Fibroblast of lung (primary cell): ENCODE data around the gene SH2D1B. TPM values are rescaled to one million over a fixed set of nuclear protein-coding genes. Genes with fewer than 3 reads are reported as not detected.
A peak's percentile ranks its signal among the peaks of the same experiment; 100 is the strongest.

Source experiments
- DNase-seq, 2 donors: peaks; one replicate each; pipeline versions ENCODE4 v3.0.0 to v3.0.0-alpha.2; 2010; ENCODE audit warnings: low read depth in 2 of 2
- H2AFZ ChIP-seq: 2 replicates; pipeline ENCODE4 v1.5.1; 2012; ENCODE audit warnings: low read length, control low read depth, inconsistent platforms
- H3K27ac ChIP-seq: 2 replicates; pipeline ENCODE4 v1.5.1; 2011; ENCODE audit warnings: low read length, control low read depth; ENCODE audit not compliant: insufficient read depth
- H3K27me3 ChIP-seq: 2 replicates; pipeline ENCODE4 v1.5.1; 2011; ENCODE audit warnings: mild to moderate bottlenecking, low read length; ENCODE audit not compliant: control insufficient read depth, insufficient read depth
- H3K36me3 ChIP-seq: 2 replicates; pipeline ENCODE4 v1.5.1; 2011; ENCODE audit warnings: low read length; ENCODE audit not compliant: control insufficient read depth, insufficient read depth
- H3K4me1 ChIP-seq: 2 replicates; pipeline ENCODE4 v1.5.1; 2011; ENCODE audit warnings: low read length; ENCODE audit not compliant: control insufficient read depth, insufficient read depth; ENCODE audit errors: extremely low read depth
- H3K4me2 ChIP-seq: 2 replicates; pipeline ENCODE4 v1.5.1; 2011; ENCODE audit warnings: low read length, control low read depth; ENCODE audit not compliant: insufficient read depth; ENCODE audit errors: extremely low read depth
- H3K4me3 ChIP-seq, 4 experiments: fragments of 200-600 bp in 1 of 4; sonication (generic) in 1 of 4; replicated peaks in 1 of 4; 2 replicates each; pipeline ENCODE4 v1.5.1; 2011 to 2016; ENCODE audit warnings: low read length in 4 of 4, low read depth in 3 of 4, mild to moderate bottlenecking in 3 of 4, control low read depth in 2 of 4, inconsistent platforms in 1 of 4, mixed read lengths in 1 of 4; ENCODE audit not compliant: insufficient read depth in 1 of 4; ENCODE audit errors: control extremely low read depth in 1 of 4
- H3K79me2 ChIP-seq: 2 replicates; pipeline ENCODE4 v1.5.1; 2012; ENCODE audit warnings: mild to moderate bottlenecking, low read length, inconsistent platforms; ENCODE audit not compliant: control insufficient read depth, insufficient read depth
- H3K9ac ChIP-seq: 2 replicates; pipeline ENCODE4 v1.5.1; 2011; ENCODE audit warnings: mild to moderate bottlenecking, low read length, control low read depth; ENCODE audit not compliant: insufficient read depth
- H3K9me3 ChIP-seq: 2 replicates; pipeline ENCODE4 v1.5.1; 2012; ENCODE audit warnings: low read depth, low read length; ENCODE audit not compliant: control insufficient read depth, insufficient read depth
- H4K20me1 ChIP-seq: 2 replicates; pipeline ENCODE4 v1.5.1; 2011; ENCODE audit warnings: low read length; ENCODE audit not compliant: control insufficient read depth, insufficient read depth; ENCODE audit errors: extremely low read depth
- CTCF ChIP-seq, 2 donors: IDR thresholded peaks in 1 of 2; conservative IDR thresholded peaks in 1 of 2; 1 replicate in 1 of 2; 2 replicates in 1 of 2; pipeline ENCODE4 v1.5.1; 2011 to 2012; ENCODE audit warnings: low read length in 2 of 2, control low read depth in 1 of 2, inconsistent platforms in 1 of 2, low read depth in 1 of 2, mild to moderate bottlenecking in 1 of 2
- EZH2 ChIP-seq: IDR thresholded peaks from 2 replicates; pipeline ENCODE4 v1.5.1; 2012; ENCODE audit warnings: low read length, control low read depth, mild to moderate bottlenecking; ENCODE audit errors: missing control alignments
- polyA plus RNA-seq, 2 donors: library from polyadenylated mRNA; depleted of rRNA in 1 of 2; stranded (reverse) in 1 of 2; unstranded in 1 of 2; fragments of >200 nt; gene quantifications; 2 replicates each; pipeline ENCODE4 v1.2.1, GENCODE V29; 2011 to 2012; ENCODE audit warnings: missing spikeins in 1 of 2
- total RNA-seq: library from RNA; depleted of rRNA; stranded (reverse); fragments of >200 nt; gene quantifications from 2 replicates; pipeline ENCODE4 v1.2.1, GENCODE V29; 2014

Gene SH2D1B
- total and polyA plus RNA-seq, 2 donors (not counting 1 experiment from before 2014, with no cell fraction given) = not detected

- no peak overlapping the region for H3K9ac ChIP-seq
These were observed 5.1 kb downstream of the SH2D1B start for GRCh38 chr1:162406811-162407210.

DNA sequence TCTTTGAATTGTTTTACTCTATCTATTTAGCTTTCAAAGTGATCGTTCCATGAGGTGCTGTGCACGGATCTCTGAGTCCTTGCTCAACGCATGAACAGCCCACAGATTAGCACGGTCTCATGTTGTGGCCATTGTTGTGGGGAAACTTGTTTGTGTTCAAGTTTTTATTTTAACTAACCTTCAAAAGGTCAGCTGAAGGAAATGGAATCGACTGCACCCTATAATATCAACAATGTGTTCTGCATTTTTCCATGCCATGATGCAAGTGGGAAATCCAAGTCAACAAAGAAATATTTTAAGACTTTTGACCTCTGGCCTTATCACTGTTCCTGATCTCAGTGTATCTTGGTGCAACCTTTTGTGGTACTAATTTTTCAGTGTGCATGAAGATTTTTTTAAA is 6.1 kb downstream of the SH2D1B start:
- Histone ChIP-seq H3K27me3 (no peaks in the 10 kb centered on the region), H3K4me1 (no peaks in the 10 kb centered on the region), H3K9me3 (no peaks in the 10 kb centered on the region), H3K4me3 (no peak overlapping the region), H3K36me3 (no peaks in the 10 kb centered on the region), H3K79me2 (no peaks in the 10 kb centered on the region), H4K20me1 (no peaks in the 10 kb centered on the region), H3K27ac (no peak overlapping the region), H3K9ac (no peak overlapping the region), H3K4me2 (no peak overlapping the region), H2AFZ (no peak overlapping the region)
- TF ChIP-seq CTCF (conservative IDR thresholded peaks at IDR 0.05 in 1 of 2, IDR thresholded peaks at IDR 0.05 in 1 of 2; ENCODE audit: low read depth in 1 of 2, low read length in 2 of 2) = no peak
- no peak for TF ChIP-seq EZH2
- DNase-seq = no peak

More at GRCh38 chr1:162406811-162407210, 5.1 kb downstream of the SH2D1B start:
- H3K4me2 ChIP-seq = no peak overlapping the region
- H3K4me3 ChIP-seq = no peak overlapping the region
- H3K9me3 ChIP-seq = no peaks in the 10 kb centered on the region
- H3K27me3 ChIP-seq = no peaks in the 10 kb centered on the region
- no peak overlapping the region for H3K27ac ChIP-seq
- no peak for DNase-seq
- H3K79me2 ChIP-seq = no peaks in the 10 kb centered on the region
- H2AFZ ChIP-seq = no peak overlapping the region
- H3K36me3 ChIP-seq = no peaks in the 10 kb centered on the region
- H3K4me1 ChIP-seq = no peaks in the 10 kb centered on the region
- TF ChIP-seq CTCF (conservative IDR thresholded peaks at IDR 0.05 in 1 of 2, IDR thresholded peaks at IDR 0.05 in 1 of 2; ENCODE audit: low read depth in 1 of 2, low read length in 2 of 2) (no peak), EZH2 (no peak)
- no peaks in the 10 kb centered on the region for H4K20me1 ChIP-seq

GRCh38 chr1:162404550-162405160 is 7.3 kb downstream of the SH2D1B start:
- no peak overlapping the region for H3K9ac ChIP-seq
- no peak overlapping the region for H3K4me2 ChIP-seq
- H3K36me3 ChIP-seq = no peaks in the 10 kb centered on the region
- peak; percentile 50 to 86 for DNase-seq
- no peaks in the 10 kb centered on the region for H3K9me3 ChIP-seq
- no peaks in the 10 kb centered on the region for H3K27me3 ChIP-seq
- TF ChIP-seq CTCF (conservative IDR thresholded peaks at IDR 0.05 in 1 of 2, IDR thresholded peaks at IDR 0.05 in 1 of 2; ENCODE audit: low read depth in 1 of 2, low read length in 2 of 2) (no peak), EZH2 (no peak)
- H2AFZ ChIP-seq = peak overlapping the region; percentile 22
- no peaks in the 10 kb centered on the region for H3K79me2 ChIP-seq
- H3K4me1 ChIP-seq = no peaks in the 10 kb centered on the region
- no peaks in the 10 kb centered on the region for H4K20me1 ChIP-seq
- no peak overlapping the region for H3K27ac ChIP-seq
- H3K4me3 ChIP-seq = no peak overlapping the region
